H1 (cell line): ENCODE measurements around the gene NFX1. TPM values are rescaled to one million over a fixed set of nuclear protein-coding genes. Genes with fewer than 3 reads are reported as not detected.

Source experiments
- CTCF ChIA-PET: fragments of 300-600 bp; sonication (Branson Sonifier 250); formaldehyde crosslinking; loops from one replicate; lab custom pipeline; 2021; ENCODE audit not compliant: partially characterized antibody; lab: Charles Lee
- POLR2A ChIA-PET: fragments of 300-600 bp; sonication (Branson Sonifier 250); formaldehyde crosslinking; loops from one replicate; lab custom pipeline; 2021; ENCODE audit warnings: inconsistent platforms; ENCODE audit not compliant: partially characterized antibody; lab: Charles Lee
- DNase-seq, 2 experiments: peaks; one replicate each; pipeline versions ENCODE4 v3.0.0 to v3.0.0-alpha.2; 2010 to 2022; ENCODE audit warnings: low spot score in 2 of 2, low read depth in 1 of 2, mixed read lengths in 1 of 2
- FAIRE-seq: peaks from 2 replicates; lab custom pipeline; 2011; peaks lifted over from hg19 to GRCh38; lab: Jason Lieb, UNC
- H2AFZ ChIP-seq: 2 replicates; pipeline ENCODE4 v1.8.1; 2012; ENCODE audit warnings: low read length, inconsistent platforms
- H2AK5ac ChIP-seq: 2 replicates; pipeline ENCODE4 v1.6.1; 2013; ENCODE audit warnings: low read depth, low read length
- H2BK120ac ChIP-seq: replicated peaks from 2 replicates; pipeline ENCODE3; 2013; ENCODE audit warnings: low read depth, low read length, inconsistent platforms
- H2BK12ac ChIP-seq: 2 replicates; pipeline ENCODE4 v1.6.1; 2013; ENCODE audit warnings: low read depth, low read length
- H2BK15ac ChIP-seq: 2 replicates; pipeline ENCODE4 v1.6.1; 2013; ENCODE audit warnings: low read length
- H2BK20ac ChIP-seq: 2 replicates; pipeline ENCODE4 v1.6.1; 2013; ENCODE audit warnings: low read length
- H2BK5ac ChIP-seq: 2 replicates; pipeline ENCODE4 v1.6.1; 2013; ENCODE audit warnings: low read depth, low read length
- H3K14ac ChIP-seq: 2 replicates; pipeline ENCODE4 v1.6.1; 2013; ENCODE audit warnings: inconsistent platforms; ENCODE audit not compliant: insufficient read length
- H3K18ac ChIP-seq: 2 replicates; pipeline ENCODE4 v1.6.1; 2013; ENCODE audit warnings: low read length; ENCODE audit errors: extremely low read depth
- H3K23ac ChIP-seq: 2 replicates; pipeline ENCODE4 v1.6.1; 2013; ENCODE audit warnings: inconsistent platforms; ENCODE audit not compliant: insufficient read length
- H3K23me2 ChIP-seq: 2 replicates; pipeline ENCODE4 v1.6.1; 2013; ENCODE audit warnings: low read depth, low read length
- H3K27ac ChIP-seq: 2 replicates; pipeline ENCODE4 v1.6.1; 2011; ENCODE audit warnings: low read depth, low read length, inconsistent platforms
- H3K27me3 ChIP-seq, 4 experiments: replicated peaks in 1 of 4; 1 replicate in 1 of 4; 2 replicates in 3 of 4; pipeline versions ENCODE4 v1.6.1 to v1.8.1; 2011 to 2013; ENCODE audit warnings: low read length in 3 of 4, mild to moderate bottlenecking in 3 of 4, inconsistent platforms in 2 of 4, mixed read lengths in 2 of 4, moderate library complexity in 1 of 4; ENCODE audit not compliant: control insufficient read depth in 3 of 4, insufficient read depth in 3 of 4; ENCODE audit errors: extremely low read depth in 1 of 4
- H3K36me3 ChIP-seq, 4 experiments: 2 replicates each; pipeline versions ENCODE4 v1.6.1 to v1.8.1; 2011 to 2013; ENCODE audit warnings: mild to moderate bottlenecking in 4 of 4, low read length in 3 of 4, moderate library complexity in 2 of 4, control low read depth in 1 of 4, inconsistent platforms in 1 of 4; ENCODE audit not compliant: insufficient read depth in 4 of 4, control insufficient read depth in 2 of 4
- H3K4ac ChIP-seq: replicated peaks from 2 replicates; pipeline ENCODE3; 2013; ENCODE audit warnings: low read length, low read depth, mixed read lengths, inconsistent platforms; ENCODE audit not compliant: insufficient read length
- H3K4me1 ChIP-seq, 4 experiments: replicated peaks in 1 of 4; 1 replicate in 1 of 4; 2 replicates in 3 of 4; pipeline versions ENCODE4 v1.6.1 to v1.8.1; 2011 to 2013; ENCODE audit warnings: low read length in 3 of 4, inconsistent platforms in 2 of 4, mixed read lengths in 1 of 4; ENCODE audit not compliant: insufficient read depth in 4 of 4, control insufficient read depth in 3 of 4
- H3K4me2 ChIP-seq, 2 experiments: 2 replicates each; pipeline versions ENCODE4 v1.6.1 to v1.8.1; 2011 to 2013; ENCODE audit warnings: low read depth in 2 of 2, low read length in 2 of 2, control low read depth in 1 of 2, inconsistent platforms in 1 of 2, mild to moderate bottlenecking in 1 of 2; ENCODE audit not compliant: insufficient read depth in 1 of 2
- H3K4me3 ChIP-seq, 4 experiments: fragments of 200-600, 300-600 bp in 1 of 4; sonication (generic), shearing (Covaris generic), sonication (Bioruptor Twin) in 1 of 4; 2 replicates each; pipeline versions ENCODE4 v1.5.1 to v1.8.1; 2011 to 2016; ENCODE audit warnings: low read length in 4 of 4, low read depth in 3 of 4, control low read depth in 2 of 4, inconsistent platforms in 2 of 4, mild to moderate bottlenecking in 2 of 4, mixed read lengths in 1 of 4, moderate library complexity in 1 of 4; ENCODE audit not compliant: insufficient read depth in 2 of 4; ENCODE audit errors: extremely low read depth in 1 of 4
- H3K56ac ChIP-seq: replicated peaks from 2 replicates; pipeline ENCODE3; 2013; ENCODE audit warnings: low read depth, mild to moderate bottlenecking, mixed read lengths, low read length, inconsistent platforms; ENCODE audit not compliant: insufficient read length
- H3K79me1 ChIP-seq: 2 replicates; pipeline ENCODE4 v1.6.1; 2013; ENCODE audit warnings: low read depth, low read length, control low read depth
- H3K79me2 ChIP-seq, 2 experiments: 2 replicates each; pipeline versions ENCODE4 v1.6.1 to v1.8.1; 2012 to 2013; ENCODE audit warnings: low read length in 2 of 2, mild to moderate bottlenecking in 2 of 2, inconsistent platforms in 1 of 2; ENCODE audit not compliant: insufficient read depth in 2 of 2, control insufficient read depth in 1 of 2
- H3K9ac ChIP-seq, 4 experiments: replicated peaks in 1 of 4; 1 replicate in 1 of 4; 2 replicates in 3 of 4; pipeline versions ENCODE4 v1.6.1 to v1.8.1; 2011 to 2013; ENCODE audit warnings: low read depth in 3 of 4, low read length in 3 of 4, control low read depth in 2 of 4, mild to moderate bottlenecking in 2 of 4, moderate library complexity in 2 of 4, inconsistent platforms in 1 of 4; ENCODE audit errors: extremely low read depth in 1 of 4
- H3K9me3 ChIP-seq, 2 experiments: 2 replicates each; pipeline versions ENCODE4 v1.6.1 to v1.8.1; 2012 to 2013; ENCODE audit warnings: mild to moderate bottlenecking in 2 of 2, moderate library complexity in 2 of 2, control low read depth in 1 of 2, inconsistent platforms in 1 of 2, low read depth in 1 of 2, low read length in 1 of 2, mixed read lengths in 1 of 2; ENCODE audit not compliant: insufficient read depth in 2 of 2
- H4K20me1 ChIP-seq, 2 experiments: replicated peaks in 1 of 2; 2 replicates each; pipeline versions ENCODE3 to v1.8.1; 2011 to 2013; ENCODE audit warnings: inconsistent platforms in 2 of 2, low read length in 2 of 2, mild to moderate bottlenecking in 1 of 2; ENCODE audit not compliant: insufficient read depth in 2 of 2, control insufficient read depth in 1 of 2
- H4K5ac ChIP-seq: 2 replicates; pipeline ENCODE4 v1.6.1; 2013; ENCODE audit warnings: low read length, low read depth, mixed read lengths, inconsistent platforms; ENCODE audit not compliant: insufficient read length
- H4K8ac ChIP-seq: 2 replicates; pipeline ENCODE4 v1.8.0; 2013; ENCODE audit warnings: mild to moderate bottlenecking, moderate library complexity, low read length, inconsistent platforms; ENCODE audit not compliant: insufficient read depth; ENCODE audit errors: extremely low read depth
- H4K91ac ChIP-seq: replicated peaks from 2 replicates; pipeline ENCODE3; 2013; ENCODE audit warnings: low read length, mixed read lengths, inconsistent platforms; ENCODE audit not compliant: insufficient read length
- ASH2L ChIP-seq: fragments of 200-600, 300-600 bp; sonication (generic); IDR thresholded peaks from one replicate; pipeline ENCODE4 v1.7.1; 2017; ENCODE audit warnings: low read length
- ATF2 ChIP-seq: IDR thresholded peaks from 2 replicates; pipeline ENCODE4 v1.6.1; 2012; ENCODE audit warnings: low read length, inconsistent platforms
- CTCF ChIP-seq, 3 experiments: IDR thresholded peaks; 1 replicate in 2 of 3; 2 replicates in 1 of 3; pipeline versions ENCODE4 v1.5.1 to v1.6.1; 2011; ENCODE audit warnings: low read length in 3 of 3, mild to moderate bottlenecking in 3 of 3, inconsistent platforms in 2 of 3, low read depth in 1 of 3, moderate library complexity in 1 of 3; ENCODE audit not compliant: insufficient read depth in 1 of 3; ENCODE audit errors: control extremely low read depth in 1 of 3
- EZH2 ChIP-seq: fragments of 200-600 bp; sonication (generic); IDR thresholded peaks from 2 replicates; pipeline ENCODE4 v1.7.1; 2012; ENCODE audit warnings: low read depth, mild to moderate bottlenecking, moderate library complexity, low read length, inconsistent platforms; ENCODE audit not compliant: severe bottlenecking
- JUN ChIP-seq: IDR thresholded peaks from 2 replicates; pipeline ENCODE4 v1.6.1; 2011; ENCODE audit warnings: low read depth, mild to moderate bottlenecking, improper control_type of control experiment, low read length
- KDM5A ChIP-seq: fragments of 200-600 bp; IDR thresholded peaks from 2 replicates; pipeline ENCODE4 v1.7.1; 2012; ENCODE audit warnings: mild to moderate bottlenecking, low read length, inconsistent platforms, mixed read lengths
- SIN3A ChIP-seq, 2 experiments: IDR thresholded peaks in 1 of 2; conservative IDR thresholded peaks in 1 of 2; 2 replicates each; pipeline ENCODE4 v1.6.1; 2011 to 2012; ENCODE audit warnings: low read length in 2 of 2, improper control_type of control experiment in 1 of 2, low read depth in 1 of 2, mild to moderate bottlenecking in 1 of 2
- TBP ChIP-seq: IDR thresholded peaks from 2 replicates; pipeline ENCODE4 v1.6.1; 2011; ENCODE audit warnings: low read depth, low read length, improper control_type of control experiment
- WGBS, 2 experiments: shearing (Covaris generic) in 1 of 2; methylation state at CpG; one replicate each; pipeline versions ENCODE4 v1.1.6 to v1.1.7; 2013 to 2015; ENCODE audit warnings: low lambda C conversion rate in 2 of 2, mixed read lengths in 2 of 2, inconsistent platforms in 1 of 2, low coverage in 1 of 2, missing lambda C conversion rate in 1 of 2; ENCODE audit not compliant: insufficient replicate concordance in 2 of 2, insufficient coverage in 1 of 2, insufficient read length in 1 of 2; ENCODE audit errors: extremely low coverage in 1 of 2, missing lambda C conversion rate in 1 of 2; 5-methylcytosine and 5-hydroxymethylcytosine counted together
- polyA plus RNA-seq, 7 experiments: library from polyadenylated mRNA; depleted of rRNA in 3 of 7; stranded (reverse) in 5 of 7; unstranded in 2 of 7; fragments of >200 nt in 5 of 7; fragments of 200-250 nt in 2 of 7; gene quantifications; 1 replicate in 5 of 7; 2 replicates in 1 of 7; 4 replicates in 1 of 7; pipeline versions ENCODE4 v1.2.1 to v1.2.3, GENCODE V29; 2011 to 2013; ENCODE audit warnings: missing spikeins in 2 of 7, mixed read lengths in 2 of 7
- total RNA-seq: library from RNA; stranded (reverse); fragmentation: NEBNext Ultra II Directional; extraction: Animal tissue kit (Norgen Biotek cat#: 25700); gene quantifications from 2 replicates; pipeline ENCODE4 v1.2.1, GENCODE V29; 2021

The NFX1 gene
- total and polyA plus RNA-seq, 2 of the 8 experiments (the other 6 are each of a cell fraction or from before 2014, with no cell fraction given): 19.4 to 28.4 TPM

- no peaks in the 10 kb centered on the region for H4K20me1 ChIP-seq
- no peaks in the 10 kb centered on the region for H3K79me1 ChIP-seq
- peak overlapping the region; percentile 67 for H2AFZ ChIP-seq
- no peak overlapping the region for H4K5ac ChIP-seq
- CTCF ChIA-PET: interaction anchor here (0.9 to 2.4 kb wide), 5 partner anchors 15 to 54 kb away, joined by 3 to 10 read pairs (median 5); partner anchors contain the start of gene NOL6
- H4K8ac ChIP-seq: no peak overlapping the region; the same call in 1 of the 2 replicates
- H2BK15ac ChIP-seq: no peak overlapping the region
- H3K36me3 ChIP-seq: no peaks in the 10 kb centered on the region
- FAIRE-seq: no peak
- H3K4ac ChIP-seq: no peak overlapping the region
- H2BK12ac ChIP-seq: no peak overlapping the region
- POLR2A ChIA-PET: interaction anchor here (1.0 kb wide), 1 partner anchor 33 kb away, joined by 3 read pairs; no protein-coding TSS in a partner anchor
- H3K18ac ChIP-seq: no peak overlapping the region
- H3K56ac ChIP-seq: no peak overlapping the region
- H3K23ac ChIP-seq: no peak overlapping the region
- 73% methylated on average over 10 of the region's 10 CpGs; no CpG with 5 or more reads in 1 of the 2 experiments for WGBS, 2 experiments
- no peak overlapping the region for H3K9ac ChIP-seq
- H3K4me3 ChIP-seq: no peak overlapping the region
- no peaks in the 10 kb centered on the region for H3K23me2 ChIP-seq
- H3K79me2 ChIP-seq: no peaks in the 10 kb centered on the region
- H3K27ac ChIP-seq: no peak overlapping the region
- DNase-seq: no peak
- H2BK120ac ChIP-seq: no peak overlapping the region
- H3K9me3 ChIP-seq: no peaks in the 10 kb centered on the region
- H4K91ac ChIP-seq: no peak overlapping the region
- H3K4me2 ChIP-seq: no peak overlapping the region
- no peak overlapping the region for H3K14ac ChIP-seq
- no peak overlapping the region for H2BK5ac ChIP-seq
- H3K4me1 ChIP-seq: peaks cover 0 to 4% (median 3%) of the 10 kb centered on the region in 4 experiments; a peak in 2 of 7 replicates
- H3K27me3 ChIP-seq: no peaks in the 10 kb centered on the region; a peak in 1 of 7 replicates
- H2AK5ac ChIP-seq: no peak overlapping the region
- no peak overlapping the region for H2BK20ac ChIP-seq
- no peak for TF ChIP-seq KDM5A
- TF ChIP-seq EZH2: no peak
- no peak for TF ChIP-seq JUN
- TF ChIP-seq ASH2L: no peak
- no peak for TF ChIP-seq SIN3A (conservative IDR thresholded peaks at IDR 0.05 in 1 of 2, IDR thresholded peaks at IDR 0.05 in 1 of 2; ENCODE audit: low read depth in 1 of 2, low read length in 2 of 2)
- no peak for TF ChIP-seq CTCF (IDR thresholded peaks at IDR 0.05; ENCODE audit: control extremely low read depth in 1 of 3, insufficient read depth in 1 of 3, low read depth in 1 of 3, low read length in 3 of 3)
- TF ChIP-seq ATF2: no peak
- no peak for TF ChIP-seq TBP
These were observed 129.5 kb downstream of the NFX1 start for GRCh38 chr9:33419708-33420303.
